GM10248 (cell line): ENCODE measurements around the gene ZNF79.
A peak's percentile ranks its signal among the peaks of the same experiment; 100 is the strongest.

Source experiments
- CTCF ChIA-PET: fragments of 300-600 bp; sonication (Branson Sonifier 250); formaldehyde crosslinking; extraction: SDS; loops from one replicate; lab custom pipeline; 2021; ENCODE audit warnings: antibody characterized with exemption; lab: Yijun Ruan, JAX
- POLR2A ChIA-PET: fragments of 350-650 bp; sonication (Branson Sonifier 250); formaldehyde crosslinking; extraction: SDS; loops from one replicate; lab custom pipeline; 2020; ENCODE audit warnings: antibody characterized with exemption; lab: Yijun Ruan, JAX
- DNase-seq: peaks from one replicate; pipeline ENCODE4 v3.0.0; 2012; ENCODE audit errors: extremely low spot score
- CTCF ChIP-seq: IDR thresholded peaks from 2 replicates; pipeline ENCODE4 v1.5.1; 2012; ENCODE audit warnings: mild to moderate bottlenecking, low read depth; ENCODE audit errors: extremely low read depth, missing control alignments, control extremely low read depth

Gene ZNF79

GRCh38 chr9:127449332-127449966 is 25.3 kb downstream of the ZNF79 start:
- no peak for DNase-seq
- POLR2A ChIA-PET, result interaction anchor here (0.8 to 2.8 kb wide), 4 partner anchors 9 to 535 kb away, joined by 3 to 22 read pairs (median 4); partner anchors contain the start of genes RALGPS1, SLC2A8 and ZNF79
- TF ChIP-seq CTCF, result no peak
- CTCF ChIA-PET, result interaction anchor here (0.7 to 1.3 kb wide), 3 partner anchors 20 to 420 kb away, joined by 3 read pairs; partner anchors contain the start of gene TOR2A

- CTCF ChIA-PET, result interaction anchor here (0.7 to 1.3 kb wide), 3 partner anchors 21 to 419 kb away, joined by 3 read pairs; partner anchors contain the start of gene TOR2A
- POLR2A ChIA-PET, result interaction anchor here (0.5 to 2.8 kb wide), 15 partner anchors 10 to 619 kb away, joined by 3 to 22 read pairs (median 5); partner anchors contain the start of genes RALGPS1, SLC2A8 and ZNF79
- DNase-seq, result no peak
- TF ChIP-seq CTCF, result no peak
Measured at GRCh38 chr9:127450243-127450760, 26.1 kb downstream of the ZNF79 start.

GRCh38 chr9:127450830-127451607 is 26.8 kb downstream of the ZNF79 start, which contains the start of the genes LRSAM1 and RPL12:
Gene LRSAM1 (plus strand): TSS chr9:127451510. CDS start chr9:127454528, 3,018 bp downstream.
Gene RPL12 (minus strand): TSS chr9:127451406. CDS start chr9:127451317, 89 bp downstream.
- POLR2A ChIA-PET, result interaction anchor here (0.5 to 2.8 kb wide), 22 partner anchors 9 to 619 kb away, joined by 3 to 22 read pairs (median 4); partner anchors contain the start of genes RALGPS1, SLC2A8 and ZNF79
- peak; percentile 97 for DNase-seq
- TF ChIP-seq CTCF, result no peak
- CTCF ChIA-PET, result interaction anchor here (1.2 to 2.8 kb wide), 3 partner anchors 11 to 419 kb away, joined by 3 to 7 read pairs (median 3); no protein-coding TSS in a partner anchor

GRCh38 chr9:127451608-127451857 is 27.4 kb downstream of the ZNF79 start:
- no peak for DNase-seq
- ChIA-PET CTCF (interaction anchor here (2.8 kb wide), 1 partner anchor 10 kb away, joined by 7 read pairs; no protein-coding TSS in a partner anchor), POLR2A (interaction anchor here (0.7 to 2.8 kb wide), 17 partner anchors 10 to 537 kb away, joined by 3 to 22 read pairs (median 4); partner anchors contain the start of genes RALGPS1, SLC2A8 and ZNF79)
- no peak for TF ChIP-seq CTCF

- CTCF ChIA-PET, result interaction anchor here (2.8 kb wide), 1 partner anchor 10 kb away, joined by 7 read pairs; no protein-coding TSS in a partner anchor
- peak; percentile 61 for DNase-seq
- POLR2A ChIA-PET, result interaction anchor here (0.7 to 2.8 kb wide), 15 partner anchors 9 to 319 kb away, joined by 3 to 22 read pairs (median 4); partner anchors contain the start of genes SLC2A8 and ZNF79
Measured at GRCh38 chr9:127451858-127452656, 27.9 kb downstream of the ZNF79 start.

More at GRCh38 chr9:127451858-127452656, 27.9 kb downstream of the ZNF79 start:
- no peak for TF ChIP-seq CTCF
